ENCODE measurements around the gene ERICH2.

DNA sequence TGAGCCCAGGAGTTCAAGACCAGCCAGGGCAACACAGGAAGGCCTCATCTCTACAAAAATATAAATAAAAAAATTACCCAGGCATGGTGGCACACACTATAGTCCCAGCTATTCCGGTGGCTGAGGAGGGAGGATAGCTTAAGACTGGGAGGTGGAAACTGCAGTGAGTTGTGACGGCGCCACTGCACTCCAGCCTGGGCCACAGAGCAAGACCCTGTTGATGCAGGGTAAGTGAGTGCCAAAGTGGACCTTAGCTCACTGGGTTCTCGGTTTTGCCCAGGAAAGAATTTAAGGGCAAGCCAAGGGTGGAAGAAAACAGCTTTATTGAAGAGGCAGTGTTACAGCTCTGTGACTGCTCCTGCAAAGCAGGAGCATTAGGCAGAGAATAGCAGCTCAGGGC, 6.9 kb upstream of the ERICH2 start:
- no peak for TF ChIP-seq POLR2A (IDR thresholded peaks at IDR 0.05)
- TF ChIP-seq CTCF (IDR thresholded peaks at IDR 0.05) = no peak

Data from heart left ventricle (tissue), 13 donors.